Measurements from ENCODE around the gene BRSK1. TPM values are rescaled to one million over a fixed set of nuclear protein-coding genes. Genes with fewer than 3 reads are reported as not detected.
A peak's percentile ranks its signal among the peaks of the same experiment; 100 is the strongest.

Gene BRSK1
- total RNA-seq, 4 donors from 2014 or later = 0.73 to 1.1 TPM; not detected in 2

GRCh38 chr19:55250262-55251036 lies 33.3 kb upstream of the BRSK1 start:
- Histone ChIP-seq H3K4me1 (peaks cover 52 to 85% (median 54%) of the 10 kb centered on the region in 3 donors), H3K9me3 (no peaks in the 10 kb centered on the region), H3K27me3 (no peaks in the 10 kb centered on the region), H3K27ac (peak overlapping the region; percentile 54 to 76 (median 74)), H3K36me3 (peaks cover 15 to 36% (median 15%) of the 10 kb centered on the region in 3 donors), H3K4me3 (no peak overlapping the region)
- intact Hi-C loops (cut with DNase I) = no loop called here
- no peak for TF ChIP-seq POLR2A (IDR thresholded peaks at IDR 0.05)
- no peak for TF ChIP-seq CTCF (IDR thresholded peaks at IDR 0.05)
- DNase-seq = no peak
- WGBS, 2 donors = 90 to 93% methylated on average over 12 to 16 of the region's 18 CpGs

GRCh38 chr19:55251341-55252081 lies 32.3 kb upstream of the BRSK1 start:
- H3K9me3 ChIP-seq = no peaks in the 10 kb centered on the region
- H3K27me3 ChIP-seq = no peaks in the 10 kb centered on the region
- 18 to 27% methylated on average over 5 to 8 of the region's 19 CpGs for WGBS, 2 donors
- peaks cover 5 to 25% (median 7%) of the 10 kb centered on the region in 3 donors for H3K36me3 ChIP-seq
- H3K4me1 ChIP-seq = peaks cover 61 to 96% (median 65%) of the 10 kb centered on the region in 3 donors
- peak overlapping the region in 1 of 4 donors; percentile 34 for H3K4me3 ChIP-seq
- DNase-seq = no peak
- peak overlapping the region; percentile 54 to 76 (median 74) for H3K27ac ChIP-seq
- intact Hi-C loops (cut with DNase I) = no loop called here
- TF ChIP-seq POLR2A (IDR thresholded peaks at IDR 0.05) (no peak), CTCF (IDR thresholded peaks at IDR 0.05) (no peak)

GRCh38 chr19:55252760-55253663 lies 30.8 kb upstream of the BRSK1 start:
- Histone ChIP-seq H3K4me1 (peaks cover 66 to 100% (median 71%) of the 10 kb centered on the region in 3 donors), H3K9me3 (no peaks in the 10 kb centered on the region), H3K27ac (peak overlapping the region in 3 of 4 donors; percentile 2 to 76 (median 39)), H3K4me3 (peak overlapping the region in 1 of 4 donors; percentile 99), H3K36me3 (peaks cover 0 to 10% (median 0%) of the 10 kb centered on the region in 3 donors), H3K27me3 (no peaks in the 10 kb centered on the region)
- 75 to 82% methylated on average over 6 to 10 of the region's 21 CpGs for WGBS, 2 donors
- TF ChIP-seq CTCF (IDR thresholded peaks at IDR 0.05) = no peak
- no peak for TF ChIP-seq POLR2A (IDR thresholded peaks at IDR 0.05)
- DNase-seq = no peak
- intact Hi-C loops (cut with DNase I) = no loop called here

GRCh38 chr19:55253842-55254624 lies 29.8 kb upstream of the BRSK1 start:
- peaks cover 65 to 91% (median 65%) of the 10 kb centered on the region in 3 donors for H3K4me1 ChIP-seq
- peak overlapping the region; percentile 57 to 83 (median 71) for H3K27ac ChIP-seq
- H3K27me3 ChIP-seq = no peaks in the 10 kb centered on the region
- no peak for DNase-seq
- no peaks in the 10 kb centered on the region for H3K9me3 ChIP-seq
- WGBS, 2 donors = 61 to 70% methylated on average over 20 of the region's 23 CpGs
- TF ChIP-seq POLR2A (IDR thresholded peaks at IDR 0.05) (no peak), CTCF (IDR thresholded peaks at IDR 0.05) (no peak)
- intact Hi-C loops (cut with DNase I) = no loop called here
- peak overlapping the region in 3 of 4 donors; percentile 27 to 99 (median 98) for H3K4me3 ChIP-seq
- peaks cover 0 to 9% (median 0%) of the 10 kb centered on the region in 3 donors for H3K36me3 ChIP-seq
